Measurements from ENCODE around the gene NENF. TPM values are rescaled to one million over a fixed set of nuclear protein-coding genes. Genes with fewer than 3 reads are reported as not detected.
A peak's percentile ranks its signal among the peaks of the same experiment; 100 is the strongest.

Gene NENF
- total RNA-seq, 4 donors from 2014 or later: 47.4 to 53.8 (median 52.1) TPM

GRCh38 chr1:212487774-212488435 is 55.2 kb downstream of the NENF start:
- TF ChIP-seq CTCF (IDR thresholded peaks at IDR 0.05): no peak
- DNase-seq (ENCODE audit: low spot score) (no peak), ATAC-seq (ENCODE audit: low FRiP score) (peak; percentile 13)

- no peak for DNase-seq (ENCODE audit: low spot score)
- peak; percentile 81 for ATAC-seq (ENCODE audit: low FRiP score)
- TF ChIP-seq CTCF (IDR thresholded peaks at IDR 0.05): no peak
Measured at GRCh38 chr1:212488436-212489283, 55.9 kb downstream of the NENF start.

- no peak for ATAC-seq (ENCODE audit: low FRiP score)
- TF ChIP-seq CTCF (IDR thresholded peaks at IDR 0.05): no peak
- no peak for DNase-seq (ENCODE audit: low spot score)
Measured at GRCh38 chr1:212489284-212489859, 56.7 kb downstream of the NENF start.

GRCh38 chr1:212490276-212490675 is 57.6 kb downstream of the NENF start:
- ATAC-seq (ENCODE audit: low FRiP score) (no peak), DNase-seq (ENCODE audit: low spot score) (no peak)
- no peak for TF ChIP-seq CTCF (IDR thresholded peaks at IDR 0.05)

GRCh38 chr1:212491454-212491853 is 58.7 kb downstream of the NENF start:
- DNase-seq (ENCODE audit: low spot score) (no peak), ATAC-seq (ENCODE audit: low FRiP score) (no peak)
- TF ChIP-seq CTCF (IDR thresholded peaks at IDR 0.05): no peak

Other genes starting within 250 kb of the NENF start
- gene PPP2R5A, start 147.5 kb upstream of the NENF start, total RNA-seq: 10 to 100 TPM; 34.8 to 98.6 (median 66.1) TPM
- gene PACC1, start 18.0 kb upstream of the NENF start, total RNA-seq: 1 to 10 TPM; 3.4 to 6.2 (median 5.8) TPM
- 100 to 1,000 TPM in 1 of 4 donors, 10 to 100 TPM in 3; 41.5 to 229 (median 77.5) TPM for gene ATF3, start 175.8 kb downstream of the NENF start, total RNA-seq

All from omental fat pad (tissue), 4 donors.